OCI-LY3 (cell line): Measurements from ENCODE around the gene PARD3B.

Experiments
- CTCF ChIP-seq: fragments of 200-600, 300-600 bp; sonication (generic); IDR thresholded peaks from 2 replicates; pipeline ENCODE4 v1.5.1; 2014; ENCODE audit warnings: antibody characterized with exemption, low read length, low read depth
- EZH2phosphoT487 ChIP-seq: fragments of 200-600 bp; shearing (Covaris generic); IDR thresholded peaks from 2 replicates; pipeline ENCODE4 v1.6.1; 2018; ENCODE audit warnings: antibody characterized with exemption, mixed run types, low read depth

GRCh38 chr2:204947405-204947804, 402.1 kb downstream of the PARD3B start:
- TF ChIP-seq CTCF (no peak), EZH2phosphoT487 (no peak)
